GM19035 (cell line): ENCODE data around the gene DCLRE1B.

Source experiments
- ATAC-seq: cut with Tn5 transposase; IDR thresholded peaks from one replicate; pipeline ENCODE4 v1.9.1; 2021; ENCODE audit not compliant: unreplicated experiment

Gene DCLRE1B

GRCh38 chr1:113918243-113918642, 13.1 kb downstream of the DCLRE1B start:
- no peak for ATAC-seq

DNA sequence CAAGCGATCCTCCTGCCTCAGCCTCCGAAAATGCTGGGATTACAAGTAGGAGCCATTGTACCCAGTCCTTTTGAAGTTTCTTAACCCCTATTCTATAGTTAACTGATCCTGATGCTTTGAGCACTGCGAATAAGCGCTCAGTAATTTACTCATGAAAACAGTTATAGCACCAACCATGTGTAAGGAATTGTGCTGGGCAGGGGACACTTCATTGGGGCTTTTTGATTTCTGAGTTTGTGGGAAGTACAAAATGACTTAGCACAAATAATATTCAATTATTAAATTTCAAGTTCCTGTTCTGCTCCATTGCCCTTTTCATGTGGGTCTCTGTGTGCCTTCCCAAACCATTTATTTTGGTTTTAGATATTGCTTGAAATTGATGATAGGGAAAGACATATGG, 17.8 kb downstream of the DCLRE1B start:
- no peak for ATAC-seq

GRCh38 chr1:113924473-113924872, 19.3 kb downstream of the DCLRE1B start:
- no peak for ATAC-seq

DNA sequence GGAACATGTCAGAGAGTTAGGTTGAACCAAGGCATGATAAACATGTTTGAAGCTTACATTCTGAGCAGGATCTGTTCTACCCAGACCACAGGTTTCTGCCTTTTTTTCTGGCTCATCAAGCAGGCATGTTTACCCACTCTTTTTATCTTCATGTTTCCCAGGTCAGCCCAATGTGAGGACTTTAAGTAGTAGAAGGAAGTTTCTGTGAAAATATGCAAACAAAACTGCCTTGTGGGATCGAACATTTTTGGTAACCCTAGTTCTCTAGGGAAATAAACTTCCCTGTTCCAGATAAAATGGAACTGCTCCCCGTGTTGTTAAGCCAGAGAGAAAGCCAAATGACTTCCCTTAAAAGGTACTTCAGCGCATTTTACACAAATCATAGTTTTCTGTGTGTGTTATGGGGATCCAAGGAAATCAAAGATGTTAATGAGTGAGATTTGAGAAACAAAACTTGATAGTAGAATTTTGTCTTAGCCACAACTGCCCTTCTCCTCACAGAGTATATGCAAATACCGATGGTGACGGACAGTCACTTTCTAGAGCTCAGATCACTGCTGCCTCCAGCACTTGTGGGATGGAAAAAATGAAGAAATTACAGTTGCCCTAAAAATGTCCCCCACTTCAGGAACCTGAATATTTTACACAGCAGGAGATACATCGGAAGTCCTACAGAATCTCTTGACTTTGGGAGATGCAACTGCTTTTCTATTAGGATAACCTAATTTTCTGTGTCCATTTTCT, 23.2 kb downstream of the DCLRE1B start:
- ATAC-seq = peak; percentile 23

DNA sequence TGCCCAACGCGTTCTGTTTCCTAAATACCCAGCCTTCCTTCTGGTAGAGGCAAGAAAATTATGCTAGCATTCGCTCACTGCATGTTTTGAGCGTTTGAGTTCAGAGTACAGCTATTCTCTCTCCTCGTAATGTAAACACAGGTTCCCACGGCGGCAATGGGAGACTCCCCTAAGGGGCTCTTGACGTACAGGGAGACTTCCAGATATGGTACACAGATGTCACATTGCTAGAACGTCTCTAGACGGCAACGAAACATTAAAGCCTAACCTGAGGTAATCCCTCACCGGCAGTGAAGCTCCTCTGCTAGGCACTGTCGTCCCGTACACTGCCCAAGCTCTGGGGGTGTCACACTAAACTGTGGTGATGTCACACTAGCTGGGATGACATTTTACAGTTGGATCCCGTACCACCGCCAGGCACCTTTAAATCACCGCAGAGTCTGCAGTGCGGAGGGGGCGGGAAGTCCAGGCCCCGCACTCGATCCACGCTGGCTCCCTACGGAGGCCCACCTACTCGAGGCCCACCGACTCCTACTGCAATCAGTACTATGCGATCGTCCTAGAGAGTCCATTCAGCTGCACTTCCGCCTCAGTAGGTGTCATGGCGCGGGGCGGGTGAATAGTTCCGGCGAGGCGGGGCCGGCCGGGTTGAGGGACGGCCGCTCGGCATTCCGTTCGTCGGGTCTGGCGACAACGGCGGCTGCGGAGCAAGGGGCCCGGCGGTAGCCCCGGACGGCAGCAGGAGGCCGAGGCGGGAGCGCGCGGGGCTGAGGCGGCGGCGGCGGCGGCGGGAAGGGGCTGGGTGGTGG, 24.0 kb downstream of the DCLRE1B start, which contains the start of gene HIPK1:
Gene HIPK1 (plus strand): TSS at position 384 of the 809 bp plus-strand sequence.
- ATAC-seq = peak; percentile 73

DNA sequence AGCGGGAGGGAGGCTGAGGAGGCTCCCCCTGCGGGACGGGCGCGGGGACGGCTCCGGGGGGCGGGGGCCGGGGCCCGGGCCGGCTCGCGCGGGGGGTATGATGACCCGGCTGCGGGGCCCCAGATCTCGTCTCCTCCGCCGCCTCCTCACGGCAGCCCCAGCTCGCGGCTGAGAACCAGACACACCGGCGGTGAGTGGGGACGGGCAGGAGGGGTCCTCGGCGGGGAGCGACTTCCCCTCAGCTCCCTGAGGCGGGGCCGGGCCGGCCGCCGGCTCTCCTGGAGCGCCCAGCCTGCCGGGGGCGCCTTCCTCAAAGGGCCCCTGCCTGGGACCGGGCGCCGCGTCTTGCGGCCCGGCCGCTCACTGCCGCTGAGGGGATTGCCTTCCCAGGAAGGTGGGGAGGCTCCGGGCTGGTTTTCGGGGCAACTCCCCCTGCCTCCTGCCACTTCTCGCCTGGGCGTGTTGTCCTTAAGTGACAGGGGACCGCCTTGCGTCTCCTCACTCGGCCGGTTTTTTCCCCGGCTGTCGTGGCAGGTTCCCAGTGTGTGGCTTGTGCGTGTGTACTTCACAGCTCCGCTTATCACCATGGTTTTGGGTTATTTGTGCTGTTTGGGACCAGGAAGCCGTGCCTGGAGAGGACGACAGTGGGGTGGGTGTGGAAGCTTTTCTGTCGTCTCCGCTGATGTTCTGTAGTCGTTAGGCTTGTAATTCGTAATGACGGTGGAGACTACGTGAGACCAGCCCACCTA, 24.8 kb downstream of the DCLRE1B start:
- peak; percentile 35 for ATAC-seq

DNA sequence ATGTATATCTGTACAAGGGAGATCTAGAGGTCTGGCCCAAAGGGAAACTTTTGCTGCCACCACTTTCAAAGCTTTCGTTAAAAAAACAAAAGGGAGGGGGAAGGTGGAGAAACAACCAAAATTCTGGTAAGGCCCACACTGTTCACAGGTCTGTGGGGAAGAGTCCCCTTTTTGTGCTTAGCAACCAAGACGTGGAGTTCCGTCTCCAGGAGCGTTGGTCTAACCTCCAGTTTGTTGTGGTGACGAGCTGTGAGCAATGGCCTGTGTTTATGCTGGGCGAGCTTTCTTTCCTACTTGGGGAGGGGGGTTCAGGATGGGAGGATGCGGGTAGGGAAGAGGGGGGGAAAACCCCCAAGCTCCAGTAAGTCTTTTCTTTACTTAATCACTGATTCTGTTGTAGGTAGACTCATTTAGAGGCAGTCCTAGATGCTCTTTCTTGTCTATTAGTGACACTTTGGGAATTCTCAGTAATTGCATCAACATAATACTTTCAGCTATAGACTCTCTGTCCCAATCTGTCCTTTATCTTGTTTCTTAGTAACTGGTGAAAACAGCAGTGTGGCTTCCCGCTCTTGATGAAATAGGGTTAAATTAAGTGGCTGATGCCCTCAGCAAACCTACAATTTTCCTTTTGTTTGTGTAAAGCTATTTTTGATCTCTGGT, 25.5 kb downstream of the DCLRE1B start:
- peak; percentile 21 for ATAC-seq

GRCh38 chr1:113931451-113931851, 26.3 kb downstream of the DCLRE1B start:
- no peak for ATAC-seq

DNA sequence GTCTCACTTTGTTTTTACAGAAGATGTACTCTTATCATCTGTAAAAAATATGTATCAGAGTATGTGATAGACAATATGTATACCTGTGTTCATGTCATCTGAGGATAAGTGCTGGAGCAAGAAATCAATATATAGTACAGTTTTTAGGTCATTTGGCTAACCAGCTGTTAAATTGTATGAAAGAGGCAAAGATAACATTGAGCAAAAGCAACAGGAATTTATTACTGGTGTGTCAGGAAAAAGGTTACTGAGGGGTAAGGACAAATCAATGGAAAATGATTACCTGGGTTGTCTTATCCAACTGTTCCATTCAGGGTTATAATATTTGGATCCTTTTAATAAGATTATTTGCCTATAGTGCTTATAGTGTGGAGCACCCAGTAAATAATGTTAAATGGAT, 28.9 kb downstream of the DCLRE1B start:
- no peak for ATAC-seq

- ATAC-seq = no peak
Observed at GRCh38 chr1:113934511-113935055, 29.5 kb downstream of the DCLRE1B start.

GRCh38 chr1:113935176-113935575, 30.1 kb downstream of the DCLRE1B start:
- ATAC-seq = no peak

DNA sequence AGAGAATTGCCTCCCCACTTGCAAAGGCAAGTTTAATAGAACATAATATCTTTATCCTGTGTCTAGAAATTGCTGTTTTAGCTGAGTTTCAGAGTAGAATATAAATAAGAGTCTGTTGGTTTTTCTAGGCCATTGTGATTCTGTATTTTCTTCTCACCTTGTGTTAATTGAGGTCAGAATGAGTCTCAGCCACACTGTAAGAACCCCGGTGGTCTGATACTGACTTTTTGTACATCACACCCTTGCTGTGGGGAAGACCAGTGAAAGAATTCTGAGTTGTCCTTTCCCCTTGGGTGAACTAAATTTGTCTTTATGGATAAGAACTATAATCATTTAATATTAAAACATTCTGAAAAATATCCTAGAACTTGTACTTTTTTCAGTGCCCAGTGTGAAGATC, 30.8 kb downstream of the DCLRE1B start:
- no peak for ATAC-seq

DNA sequence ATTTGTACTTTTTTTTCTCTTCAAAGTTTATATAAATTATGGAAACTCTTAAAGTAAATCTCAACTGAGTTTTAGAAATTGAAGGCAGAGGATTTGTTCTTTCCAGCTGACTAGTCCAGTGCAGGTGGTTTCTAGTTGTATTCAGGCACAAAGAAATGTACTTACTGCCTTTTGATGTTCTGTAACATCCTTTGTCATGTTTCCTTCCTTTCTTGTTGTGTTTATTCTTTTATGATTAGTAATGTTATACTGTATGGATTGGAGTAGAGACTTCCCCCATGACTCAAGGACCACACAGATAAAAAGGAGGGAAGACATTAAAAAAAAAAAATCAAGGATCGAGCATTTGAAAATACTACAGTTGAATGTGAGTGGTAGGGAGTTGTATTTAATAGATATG, 32.0 kb downstream of the DCLRE1B start:
- no peak for ATAC-seq

DNA sequence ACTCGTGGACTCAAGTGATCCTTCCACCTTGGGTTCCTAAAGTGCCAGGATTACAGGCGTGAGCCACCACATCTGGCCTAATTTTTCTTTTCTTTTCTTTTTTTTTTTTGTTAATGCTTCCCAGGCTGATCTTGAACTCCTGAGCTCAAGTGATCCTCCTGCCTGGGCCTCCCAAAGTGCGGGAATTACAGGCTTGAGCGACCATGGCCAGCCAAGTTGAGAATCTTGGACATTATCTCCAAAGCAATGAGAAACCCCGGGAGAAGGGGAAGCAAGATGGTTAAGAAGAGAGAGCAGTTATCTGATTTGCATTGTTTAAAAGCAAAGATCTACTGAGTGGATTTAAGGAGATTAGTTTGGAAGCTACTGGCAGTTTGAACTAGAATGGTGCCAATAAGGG, 33.1 kb downstream of the DCLRE1B start:
- ATAC-seq = no peak

DNA sequence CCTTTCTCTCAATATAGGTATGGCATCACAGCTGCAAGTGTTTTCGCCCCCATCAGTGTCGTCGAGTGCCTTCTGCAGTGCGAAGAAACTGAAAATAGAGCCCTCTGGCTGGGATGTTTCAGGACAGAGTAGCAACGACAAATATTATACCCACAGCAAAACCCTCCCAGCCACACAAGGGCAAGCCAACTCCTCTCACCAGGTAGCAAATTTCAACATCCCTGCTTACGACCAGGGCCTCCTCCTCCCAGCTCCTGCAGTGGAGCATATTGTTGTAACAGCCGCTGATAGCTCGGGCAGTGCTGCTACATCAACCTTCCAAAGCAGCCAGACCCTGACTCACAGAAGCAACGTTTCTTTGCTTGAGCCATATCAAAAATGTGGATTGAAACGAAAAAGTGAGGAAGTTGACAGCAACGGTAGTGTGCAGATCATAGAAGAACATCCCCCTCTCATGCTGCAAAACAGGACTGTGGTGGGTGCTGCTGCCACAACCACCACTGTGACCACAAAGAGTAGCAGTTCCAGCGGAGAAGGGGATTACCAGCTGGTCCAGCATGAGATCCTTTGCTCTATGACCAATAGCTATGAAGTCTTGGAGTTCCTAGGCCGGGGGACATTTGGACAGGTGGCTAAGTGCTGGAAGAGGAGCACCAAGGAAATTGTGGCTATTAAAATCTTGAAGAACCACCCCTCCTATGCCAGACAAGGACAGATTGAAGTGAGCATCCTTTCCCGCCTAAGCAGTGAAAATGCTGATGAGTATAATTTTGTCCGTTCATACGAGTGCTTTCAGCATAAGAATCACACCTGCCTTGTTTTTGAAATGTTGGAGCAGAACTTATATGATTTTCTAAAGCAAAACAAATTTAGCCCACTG, 35.5 kb downstream of the DCLRE1B start:
- ATAC-seq = no peak

DNA sequence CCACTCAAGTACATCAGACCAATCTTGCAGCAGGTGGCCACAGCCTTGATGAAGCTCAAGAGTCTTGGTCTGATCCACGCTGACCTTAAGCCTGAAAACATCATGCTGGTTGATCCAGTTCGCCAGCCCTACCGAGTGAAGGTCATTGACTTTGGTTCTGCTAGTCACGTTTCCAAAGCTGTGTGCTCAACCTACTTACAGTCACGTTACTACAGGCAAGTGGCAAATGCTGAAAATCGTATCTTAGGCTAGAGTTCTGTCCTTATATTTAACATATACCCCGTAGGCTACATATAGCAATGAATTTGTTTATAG, 36.1 kb downstream of the DCLRE1B start:
- no peak for ATAC-seq

DNA sequence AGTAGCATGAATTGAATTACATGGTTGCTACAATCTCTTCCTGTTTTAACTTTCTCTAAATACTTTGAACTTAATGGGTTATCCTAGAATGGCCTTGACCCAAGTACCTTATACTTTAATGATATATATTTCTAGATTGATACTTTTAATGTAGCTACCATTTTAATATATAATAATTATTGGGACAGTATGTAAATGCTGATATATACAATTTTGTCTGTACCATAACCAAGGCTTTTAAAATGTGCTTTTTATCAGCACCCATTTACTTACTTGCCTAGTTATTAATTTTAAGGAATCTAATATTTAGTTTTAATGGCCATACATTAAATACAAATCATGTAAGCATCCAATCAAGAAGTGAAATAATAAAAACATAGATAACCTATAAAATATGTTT, 37.4 kb downstream of the DCLRE1B start:
- ATAC-seq = no peak

GRCh38 chr1:113943028-113943811, 38.1 kb downstream of the DCLRE1B start:
- no peak for ATAC-seq

GRCh38 chr1:113945329-113945728, 40.2 kb downstream of the DCLRE1B start:
- no peak for ATAC-seq
